WTC11 (cell line): Measurements from ENCODE around the gene SPIB. TPM values are rescaled to one million over a fixed set of nuclear protein-coding genes. Genes with fewer than 3 reads are reported as not detected.

Experiments used
- ATAC-seq: fragments of 200-7000 bp; cut with Tn5 transposase; 2 replicates; pipeline ENCODE4 v1.10.0; 2021; ENCODE audit warnings: mild to moderate bottlenecking, moderate library complexity
- CTCF ChIA-PET: fragments of 300-600 bp; sonication (Branson Sonifier 250); formaldehyde crosslinking; loops from one replicate; lab custom pipeline; 2021; ENCODE audit warnings: antibody characterized with exemption; lab: Charles Lee
- POLR2A ChIA-PET: fragments of 350-600 bp; sonication (Branson Sonifier 250); formaldehyde crosslinking; loops from one replicate; lab custom pipeline; 2021; ENCODE audit warnings: antibody characterized with exemption; lab: Charles Lee
- DNase-seq: peaks from one replicate; pipeline ENCODE4 v3.0.0; 2021; ENCODE audit warnings: low spot score
- H3K27ac Mint-ChIP-seq: 2 replicates; pipeline ENCODE4 v1.8.0; 2021; ENCODE audit warnings: mixed read lengths
- H3K27me3 Mint-ChIP-seq: 2 replicates; pipeline ENCODE4 v1.8.0; 2021; ENCODE audit warnings: low read depth, mild to moderate bottlenecking, moderate library complexity, mixed read lengths
- H3K36me3 Mint-ChIP-seq: 2 replicates; pipeline ENCODE4 v1.8.0; 2021; ENCODE audit warnings: mixed read lengths
- H3K4me1 Mint-ChIP-seq: 2 replicates; pipeline ENCODE4 v1.8.0; 2022; ENCODE audit warnings: mixed read lengths
- H3K4me3 Mint-ChIP-seq: 2 replicates; pipeline ENCODE4 v1.8.0; 2021; ENCODE audit warnings: mild to moderate bottlenecking, moderate library complexity, mixed read lengths
- H3K9me3 Mint-ChIP-seq: 2 replicates; pipeline ENCODE4 v1.8.0; 2021; ENCODE audit warnings: mixed read lengths
- ATF1 ChIP-seq: sonication (generic); formaldehyde crosslinking; IDR thresholded peaks from 2 replicates; pipeline ENCODE4 v1.8.1; 2023; ENCODE audit warnings: mild to moderate bottlenecking, moderate library complexity, missing genetic modification reagents
- CREM ChIP-seq: sonication (generic); formaldehyde crosslinking; IDR thresholded peaks from 2 replicates; pipeline ENCODE4 v1.8.1; 2022; ENCODE audit warnings: mild to moderate bottlenecking, missing genetic modification reagents, moderate library complexity
- E2F4 ChIP-seq: sonication (generic); formaldehyde crosslinking; IDR thresholded peaks from 2 replicates; pipeline ENCODE4 v1.8.1; 2022; ENCODE audit warnings: low read depth, mild to moderate bottlenecking, moderate library complexity, missing genetic modification reagents, borderline replicate concordance
- ELF4 ChIP-seq: sonication (generic); formaldehyde crosslinking; IDR thresholded peaks from 2 replicates; pipeline ENCODE4 v1.8.1; 2022; ENCODE audit warnings: low read depth, mild to moderate bottlenecking, moderate library complexity, missing genetic modification reagents
- EMX1 ChIP-seq: fragments of 250-450 bp; sonication (Bioruptor Pico); IDR thresholded peaks from 2 replicates; pipeline ENCODE4 v1.8.0; 2021; ENCODE audit warnings: mild to moderate bottlenecking
- FOXP1 ChIP-seq: sonication (generic); formaldehyde crosslinking; IDR thresholded peaks from 2 replicates; pipeline ENCODE4 v1.8.0; 2022; ENCODE audit warnings: missing genetic modification reagents, mild to moderate bottlenecking, moderate library complexity, borderline replicate concordance
- FOXP4 ChIP-seq: sonication (generic); formaldehyde crosslinking; IDR thresholded peaks from 2 replicates; pipeline ENCODE4 v1.8.0; 2022; ENCODE audit warnings: mild to moderate bottlenecking, missing genetic modification reagents
- MAX ChIP-seq: sonication (generic); formaldehyde crosslinking; IDR thresholded peaks from 2 replicates; pipeline ENCODE4 v1.8.0; 2022; ENCODE audit warnings: mild to moderate bottlenecking, missing genetic modification reagents
- MXD4 ChIP-seq: fragments of 250-450 bp; sonication (Bioruptor Pico); IDR thresholded peaks from 2 replicates; pipeline ENCODE4 v1.8.0; 2021; ENCODE audit warnings: mild to moderate bottlenecking, moderate library complexity, borderline replicate concordance
- OVOL2 ChIP-seq: fragments of 250-450 bp; sonication (Bioruptor Pico); IDR thresholded peaks from 2 replicates; pipeline ENCODE4 v1.9.0; 2021; ENCODE audit warnings: mild to moderate bottlenecking, borderline replicate concordance
- PRDM15 ChIP-seq: sonication (generic); formaldehyde crosslinking; IDR thresholded peaks from 2 replicates; pipeline ENCODE4 v1.8.0; 2022; ENCODE audit warnings: missing genetic modification reagents
- TCF7 ChIP-seq: sonication (generic); formaldehyde crosslinking; IDR thresholded peaks from 2 replicates; pipeline ENCODE4 v1.8.0; 2022; ENCODE audit warnings: mild to moderate bottlenecking, low read depth, missing genetic modification reagents, moderate library complexity
- TP53 ChIP-seq: sonication (generic); formaldehyde crosslinking; IDR thresholded peaks from 2 replicates; pipeline ENCODE4 v1.8.1; 2023; ENCODE audit warnings: mild to moderate bottlenecking, missing genetic modification reagents
- ZMAT4 ChIP-seq: fragments of 250-450 bp; sonication (Bioruptor Pico); IDR thresholded peaks from 2 replicates; pipeline ENCODE4 v1.9.0; 2021; ENCODE audit warnings: mild to moderate bottlenecking
- ZNF138 ChIP-seq: sonication (generic); formaldehyde crosslinking; conservative IDR thresholded peaks from 2 replicates; pipeline ENCODE4 v1.8.1; 2022; ENCODE audit warnings: mild to moderate bottlenecking, moderate library complexity, missing genetic modification reagents
- total RNA-seq: library from RNA; stranded (reverse); gene quantifications from 3 replicates; pipeline ENCODE4 v1.2.3, GENCODE V29; 2021
- TF ChIP-seq, protein P1 (sequence below): sonication (generic); formaldehyde crosslinking; IDR thresholded peaks from 2 replicates; pipeline ENCODE4 v1.8.0; 2022; ENCODE audit warnings: mild to moderate bottlenecking, missing genetic modification reagents
- TF ChIP-seq, protein P2 (sequence below): fragments of 250-450 bp; sonication (Bioruptor Pico); IDR thresholded peaks from 2 replicates; pipeline ENCODE4 v1.9.0; 2021; ENCODE audit warnings: mild to moderate bottlenecking

SPIB gene
- total RNA-seq, 1 experiment from 2014 or later: 4.7 TPM

DNA sequence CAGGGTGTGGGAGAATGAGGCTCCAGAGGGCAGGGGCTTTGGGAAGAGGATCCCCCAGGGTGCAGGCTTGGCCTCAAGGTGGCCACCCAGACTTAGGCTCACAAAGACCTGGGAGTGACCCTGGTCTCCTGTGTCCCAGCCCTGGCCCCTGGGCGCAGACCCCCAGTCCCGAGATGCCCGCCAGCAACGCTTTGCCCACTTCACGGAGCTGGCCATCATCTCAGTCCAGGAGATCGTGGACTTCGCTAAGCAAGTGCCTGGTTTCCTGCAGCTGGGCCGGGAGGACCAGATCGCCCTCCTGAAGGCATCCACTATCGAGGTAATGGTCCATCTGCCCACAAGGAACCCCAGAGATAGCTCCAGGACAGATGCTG, 39.9 kb upstream of the SPIB start:
- ATAC-seq (no peak), DNase-seq (no peak)
- CTCF ChIA-PET: no interaction called here
- no peak for TF ChIP-seq E2F4 (CRISPR knock-in tag)
- TF ChIP-seq, protein P1, sequence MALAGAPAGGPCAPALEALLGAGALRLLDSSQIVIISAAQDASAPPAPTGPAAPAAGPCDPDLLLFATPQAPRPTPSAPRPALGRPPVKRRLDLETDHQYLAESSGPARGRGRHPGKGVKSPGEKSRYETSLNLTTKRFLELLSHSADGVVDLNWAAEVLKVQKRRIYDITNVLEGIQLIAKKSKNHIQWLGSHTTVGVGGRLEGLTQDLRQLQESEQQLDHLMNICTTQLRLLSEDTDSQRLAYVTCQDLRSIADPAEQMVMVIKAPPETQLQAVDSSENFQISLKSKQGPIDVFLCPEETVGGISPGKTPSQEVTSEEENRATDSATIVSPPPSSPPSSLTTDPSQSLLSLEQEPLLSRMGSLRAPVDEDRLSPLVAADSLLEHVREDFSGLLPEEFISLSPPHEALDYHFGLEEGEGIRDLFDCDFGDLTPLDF (CRISPR knock-in tag): no peak
- no peak for TF ChIP-seq ZNF138
- no peak for TF ChIP-seq EMX1 (CRISPR knock-in tag)
- no peak for TF ChIP-seq FOXP1 (CRISPR knock-in tag)
- no peak for TF ChIP-seq TP53 (CRISPR knock-in tag)
- TF ChIP-seq FOXP4 (CRISPR knock-in tag): no peak
- TF ChIP-seq ATF1 (CRISPR knock-in tag): no peak
- TF ChIP-seq MXD4 (CRISPR knock-in tag): no peak
- TF ChIP-seq ELF4 (CRISPR knock-in tag): no peak
- TF ChIP-seq OVOL2 (CRISPR knock-in tag): no peak
- no peak for TF ChIP-seq CREM
- no peak for TF ChIP-seq TCF7 (CRISPR knock-in tag)
- no peak for TF ChIP-seq PRDM15 (CRISPR knock-in tag)
- TF ChIP-seq, protein P2, sequence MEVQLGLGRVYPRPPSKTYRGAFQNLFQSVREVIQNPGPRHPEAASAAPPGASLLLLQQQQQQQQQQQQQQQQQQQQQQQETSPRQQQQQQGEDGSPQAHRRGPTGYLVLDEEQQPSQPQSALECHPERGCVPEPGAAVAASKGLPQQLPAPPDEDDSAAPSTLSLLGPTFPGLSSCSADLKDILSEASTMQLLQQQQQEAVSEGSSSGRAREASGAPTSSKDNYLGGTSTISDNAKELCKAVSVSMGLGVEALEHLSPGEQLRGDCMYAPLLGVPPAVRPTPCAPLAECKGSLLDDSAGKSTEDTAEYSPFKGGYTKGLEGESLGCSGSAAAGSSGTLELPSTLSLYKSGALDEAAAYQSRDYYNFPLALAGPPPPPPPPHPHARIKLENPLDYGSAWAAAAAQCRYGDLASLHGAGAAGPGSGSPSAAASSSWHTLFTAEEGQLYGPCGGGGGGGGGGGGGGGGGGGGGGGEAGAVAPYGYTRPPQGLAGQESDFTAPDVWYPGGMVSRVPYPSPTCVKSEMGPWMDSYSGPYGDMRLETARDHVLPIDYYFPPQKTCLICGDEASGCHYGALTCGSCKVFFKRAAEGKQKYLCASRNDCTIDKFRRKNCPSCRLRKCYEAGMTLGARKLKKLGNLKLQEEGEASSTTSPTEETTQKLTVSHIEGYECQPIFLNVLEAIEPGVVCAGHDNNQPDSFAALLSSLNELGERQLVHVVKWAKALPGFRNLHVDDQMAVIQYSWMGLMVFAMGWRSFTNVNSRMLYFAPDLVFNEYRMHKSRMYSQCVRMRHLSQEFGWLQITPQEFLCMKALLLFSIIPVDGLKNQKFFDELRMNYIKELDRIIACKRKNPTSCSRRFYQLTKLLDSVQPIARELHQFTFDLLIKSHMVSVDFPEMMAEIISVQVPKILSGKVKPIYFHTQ (CRISPR knock-in tag): no peak
- no peak for TF ChIP-seq MAX (CRISPR knock-in tag)
- TF ChIP-seq ZMAT4 (CRISPR knock-in tag): no peak
- Mint-ChIP-seq H3K27ac (no peak overlapping the region), H3K9me3 (no peaks in the 10 kb centered on the region), H3K36me3 (peaks cover 27% of the 10 kb centered on the region), H3K4me3 (no peak overlapping the region), H3K4me1 (peaks cover 10% of the 10 kb centered on the region), H3K27me3 (no peaks in the 10 kb centered on the region; the same call in none of the 2 replicates)
- POLR2A ChIA-PET: no interaction called here
